GM19468 (cell line): ENCODE data around the gene KCNK13.
"Not testable (repeated sequence)": the region's sequence is repeated elsewhere in the genome, so short reads cannot be mapped to it uniquely, and the experiment has no call there.

ENCODE experiments used
- ATAC-seq: cut with Tn5 transposase; IDR thresholded peaks from one replicate; pipeline ENCODE4 v1.9.1; 2021; ENCODE audit warnings: mild to moderate bottlenecking, moderate library complexity, moderate number of reproducible peaks; ENCODE audit not compliant: unreplicated experiment; ENCODE audit errors: extremely low read depth

Gene KCNK13

DNA sequence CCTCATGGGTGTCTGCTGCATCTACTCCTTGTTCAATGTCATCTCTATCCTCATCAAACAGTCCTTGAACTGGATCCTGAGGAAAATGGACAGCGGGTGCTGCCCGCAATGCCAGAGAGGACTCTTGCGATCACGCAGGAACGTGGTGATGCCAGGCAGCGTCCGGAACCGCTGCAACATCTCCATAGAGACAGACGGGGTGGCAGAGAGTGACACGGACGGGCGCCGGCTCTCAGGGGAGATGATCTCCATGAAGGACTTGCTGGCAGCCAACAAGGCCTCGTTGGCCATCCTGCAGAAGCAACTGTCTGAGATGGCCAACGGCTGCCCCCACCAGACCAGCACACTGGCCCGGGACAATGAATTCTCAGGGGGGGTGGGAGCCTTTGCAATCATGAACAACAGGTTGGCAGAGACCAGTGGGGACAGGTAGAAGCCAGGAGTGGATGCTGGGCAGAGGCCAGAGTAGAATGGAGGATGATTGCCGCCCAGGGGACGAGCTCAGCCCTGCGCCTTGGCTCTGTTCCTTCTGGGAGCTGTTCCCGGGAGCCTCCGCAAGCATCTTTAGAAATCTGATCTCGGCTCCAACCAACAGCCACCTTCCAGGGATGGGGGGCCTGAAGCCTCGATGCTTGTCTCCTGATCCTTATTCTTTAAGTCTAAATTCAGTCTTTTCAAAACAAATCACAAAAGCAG, 122.9 kb downstream of the KCNK13 start:
- ATAC-seq = no peak

DNA sequence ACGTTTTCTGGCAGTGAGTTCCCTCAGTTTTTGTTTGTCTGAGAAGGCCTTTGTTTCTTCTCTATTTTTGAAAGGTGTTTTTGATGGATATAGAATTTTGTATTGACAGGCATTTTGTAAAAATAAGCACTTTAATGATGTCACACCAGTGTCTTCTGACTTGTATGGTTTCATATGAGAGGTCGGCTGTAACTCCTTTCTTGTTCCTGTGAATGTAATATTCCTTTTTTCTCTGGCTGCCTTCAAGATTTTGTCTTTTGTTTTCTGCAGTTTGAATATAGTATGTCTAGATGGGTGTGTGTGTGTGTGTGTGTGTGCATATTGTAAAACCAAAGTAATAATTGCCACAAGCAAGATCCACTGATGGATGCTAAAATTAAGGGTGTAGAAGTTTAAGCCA, 126.8 kb downstream of the KCNK13 start:
- no peak for ATAC-seq

DNA sequence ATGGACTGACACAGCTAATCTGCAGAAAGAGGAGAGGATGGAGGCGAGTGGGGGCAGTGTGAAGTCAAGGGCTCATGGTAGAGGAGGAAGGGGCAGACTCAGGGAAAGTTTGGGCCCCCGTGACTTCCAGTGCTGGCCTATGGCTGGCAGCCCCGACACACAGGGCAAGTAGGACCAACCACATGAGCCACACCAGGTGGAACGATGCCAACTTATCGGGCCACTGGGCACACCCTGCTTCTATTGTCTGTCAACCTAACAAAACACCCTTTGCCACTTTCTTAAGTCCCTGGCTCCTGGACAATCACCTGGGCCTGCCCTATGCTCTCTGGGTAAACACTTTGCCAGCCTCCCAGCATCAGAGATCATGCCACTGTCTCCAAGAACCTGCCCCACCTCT, 129.4 kb downstream of the KCNK13 start:
- no peak for ATAC-seq

DNA sequence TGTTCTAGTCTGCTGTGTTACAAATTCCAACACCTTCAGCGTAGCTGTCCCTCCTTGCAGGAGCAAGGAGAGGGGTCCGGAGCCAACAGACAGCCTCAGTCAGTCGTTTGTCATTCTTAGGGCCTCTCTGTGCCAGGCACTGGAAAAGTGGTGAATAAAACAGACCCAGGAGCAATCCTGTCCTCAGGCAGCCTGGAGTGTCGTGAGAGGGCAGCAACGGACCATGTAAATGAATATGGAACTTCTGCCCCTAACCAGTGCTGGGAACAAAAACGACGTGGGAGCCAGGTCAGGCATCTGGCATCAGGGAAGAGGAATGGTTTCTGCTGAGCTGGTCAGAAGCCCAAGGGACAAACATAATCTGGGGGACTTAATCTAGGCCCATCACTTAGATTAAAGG, 129.8 kb downstream of the KCNK13 start:
- ATAC-seq = no peak

DNA sequence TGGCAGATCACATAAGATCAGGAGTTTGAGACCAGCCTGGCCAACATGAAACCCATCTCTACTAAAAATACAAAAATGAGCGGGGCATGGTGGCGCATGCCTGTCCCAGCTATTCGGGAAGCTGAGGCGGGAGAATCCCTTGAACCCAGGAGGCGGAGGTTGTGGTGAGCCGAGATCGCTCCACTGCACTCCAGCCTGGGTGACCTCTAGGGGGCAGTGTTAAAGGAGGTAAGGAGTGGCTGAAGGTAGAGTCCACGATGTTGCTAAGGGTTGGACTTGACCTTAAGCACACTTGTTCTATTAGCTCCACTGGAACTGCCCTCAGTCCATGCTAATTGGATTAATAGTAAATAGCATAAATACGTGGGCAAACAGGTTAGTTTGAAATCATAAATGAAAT, 132.1 kb downstream of the KCNK13 start:
- ATAC-seq = no peak

DNA sequence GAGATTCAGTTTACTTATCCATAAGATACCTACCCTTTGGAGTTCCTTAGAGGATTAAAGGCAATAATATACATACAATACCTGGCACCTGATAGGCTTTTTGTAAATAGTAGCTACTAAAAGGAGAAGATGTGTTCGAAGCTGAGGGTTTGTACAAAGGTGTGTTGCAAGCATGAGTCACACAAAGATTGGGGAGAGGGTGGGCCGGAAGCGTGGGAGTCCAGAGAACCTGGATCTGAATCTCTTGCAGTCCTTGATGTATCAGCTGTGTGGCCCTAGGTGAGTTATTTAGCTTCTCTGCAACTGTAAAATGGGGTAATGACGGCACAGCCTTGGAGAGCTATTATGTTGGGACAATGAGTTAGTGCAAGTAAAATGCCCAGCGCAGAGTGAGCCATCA, 132.9 kb downstream of the KCNK13 start:
- ATAC-seq = no peak

DNA sequence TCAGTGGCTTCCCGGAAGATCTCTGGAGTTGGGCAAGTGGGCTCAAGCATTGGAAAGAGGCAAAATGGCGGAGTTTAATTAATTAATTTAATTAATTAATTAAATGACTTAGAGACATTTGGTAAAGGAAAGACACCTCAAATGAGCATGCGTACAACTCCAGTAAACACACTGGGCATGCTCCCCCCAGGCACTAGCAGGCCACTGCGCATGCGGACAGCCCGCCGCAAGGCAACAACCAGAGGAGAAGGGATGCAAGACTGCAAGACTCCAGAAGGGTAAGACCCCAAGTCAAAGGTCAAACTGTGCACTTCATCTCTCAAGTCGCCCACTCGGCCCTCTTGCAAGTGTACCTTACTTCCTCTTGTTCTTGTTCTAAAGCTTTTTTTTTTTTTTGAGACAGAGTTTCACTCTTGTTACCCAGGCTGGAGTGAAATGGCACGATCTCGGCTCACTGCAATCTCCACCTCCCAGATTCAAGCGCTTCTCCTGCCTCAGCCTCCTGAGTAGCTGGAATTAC, 136.8 kb downstream of the KCNK13 start:
- ATAC-seq = no peak

DNA sequence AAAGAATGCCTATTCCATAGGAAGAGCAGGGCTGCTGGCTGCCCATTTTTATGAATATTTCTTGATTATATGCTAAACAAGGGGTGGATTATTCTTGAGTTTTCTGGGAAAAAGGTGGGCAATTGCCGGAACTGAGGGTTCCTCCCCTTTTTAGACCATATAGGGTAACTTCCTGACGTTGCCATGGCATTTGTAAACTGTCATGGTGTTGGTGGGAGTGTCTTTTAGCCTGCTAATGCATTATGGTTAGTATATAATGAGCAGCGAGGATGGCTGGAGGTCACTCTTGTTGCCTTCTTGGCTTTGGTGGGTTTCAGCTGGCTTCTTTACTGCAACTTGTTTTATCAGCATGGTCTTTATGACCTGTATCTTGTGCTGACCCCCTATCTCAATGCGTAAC, 138.8 kb downstream of the KCNK13 start:
- ATAC-seq = not testable (repeated sequence)

DNA sequence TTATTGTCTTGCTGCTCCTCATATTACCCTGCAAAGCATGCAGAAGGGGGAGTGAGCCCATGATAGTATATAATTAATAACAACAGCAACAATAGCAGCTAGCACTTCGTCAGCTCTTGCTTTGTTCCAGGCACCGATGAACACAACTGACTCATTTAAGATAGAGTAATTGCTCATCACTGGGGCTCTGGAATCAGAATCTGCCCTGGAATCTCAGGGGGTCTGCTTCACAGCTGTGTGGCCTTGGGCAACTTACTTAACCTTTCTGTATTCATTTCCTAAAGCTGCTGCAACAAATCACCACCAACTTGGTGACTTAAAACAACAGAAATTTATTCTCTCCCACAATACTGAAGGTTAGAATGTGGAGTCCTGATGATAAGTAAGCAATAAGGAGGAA, 139.6 kb downstream of the KCNK13 start:
- ATAC-seq = no peak

DNA sequence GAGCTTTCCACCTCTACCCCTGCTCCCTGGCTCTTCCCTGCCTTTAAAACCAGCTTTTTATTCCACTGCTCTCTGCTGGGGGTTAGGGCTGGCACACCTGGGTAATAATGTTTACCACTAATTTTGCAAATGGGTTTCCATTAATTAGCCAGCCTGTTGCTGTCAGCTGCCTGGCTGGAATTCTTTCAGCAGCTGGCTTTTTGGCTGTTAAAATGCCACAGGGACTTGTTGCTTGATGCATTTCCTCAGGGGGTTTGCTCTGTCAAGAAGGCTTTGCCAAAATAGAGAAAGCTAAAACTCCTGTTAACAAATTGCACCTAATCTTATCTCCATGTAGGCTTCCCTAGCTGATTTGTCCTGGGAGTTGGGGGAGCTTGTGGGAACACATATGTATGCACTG, 142.7 kb downstream of the KCNK13 start:
- no peak for ATAC-seq

DNA sequence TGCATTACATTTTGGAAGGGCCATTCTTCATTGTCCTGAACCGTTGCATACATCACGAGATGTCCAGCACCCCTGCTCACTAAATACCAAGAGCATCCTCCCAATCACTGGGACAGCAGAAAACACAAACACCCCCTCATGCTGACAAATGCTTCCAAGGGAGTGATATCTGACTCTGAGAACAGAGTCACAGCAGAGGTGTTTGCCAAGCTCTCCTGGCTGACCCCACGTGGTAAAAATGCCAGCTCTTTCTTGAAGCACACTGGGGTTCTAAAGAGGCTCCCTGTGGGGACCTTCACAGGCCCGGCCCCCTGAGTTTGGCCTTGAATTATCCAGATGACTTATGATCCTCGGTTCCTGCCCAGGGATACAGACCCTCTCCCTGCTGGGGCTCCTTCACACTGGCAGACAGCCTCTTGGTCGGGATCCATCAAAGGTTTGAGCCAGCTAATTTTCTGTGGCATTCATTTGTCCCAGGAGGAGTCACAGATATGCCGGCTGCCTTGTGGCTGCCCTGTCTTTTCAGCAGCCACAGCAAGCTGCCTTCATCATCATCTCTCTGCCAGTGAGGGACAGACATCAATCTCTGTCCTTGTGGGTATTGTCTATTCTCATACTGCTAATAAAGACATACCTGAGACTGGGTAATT, 151.4 kb downstream of the KCNK13 start:
- no peak for ATAC-seq

DNA sequence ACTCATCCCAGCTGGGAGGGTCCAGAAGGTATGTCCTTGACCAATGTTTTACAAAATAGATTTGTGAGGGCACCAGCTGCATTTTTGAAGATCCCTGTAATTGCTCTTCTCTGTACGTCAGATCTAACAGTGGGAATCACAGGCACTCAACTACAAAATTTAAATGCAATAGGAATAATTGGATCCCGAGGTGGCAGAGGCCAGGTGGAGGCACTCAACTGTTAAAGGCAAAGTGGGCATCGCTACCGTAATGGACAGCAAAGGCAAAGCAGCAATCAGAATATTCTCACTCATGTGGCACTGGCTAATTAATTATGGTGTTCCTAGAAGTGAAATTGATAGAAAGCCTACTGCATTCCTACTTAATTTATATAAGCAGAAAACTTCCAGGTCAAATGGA, 166.7 kb downstream of the KCNK13 start:
- ATAC-seq = no peak

DNA sequence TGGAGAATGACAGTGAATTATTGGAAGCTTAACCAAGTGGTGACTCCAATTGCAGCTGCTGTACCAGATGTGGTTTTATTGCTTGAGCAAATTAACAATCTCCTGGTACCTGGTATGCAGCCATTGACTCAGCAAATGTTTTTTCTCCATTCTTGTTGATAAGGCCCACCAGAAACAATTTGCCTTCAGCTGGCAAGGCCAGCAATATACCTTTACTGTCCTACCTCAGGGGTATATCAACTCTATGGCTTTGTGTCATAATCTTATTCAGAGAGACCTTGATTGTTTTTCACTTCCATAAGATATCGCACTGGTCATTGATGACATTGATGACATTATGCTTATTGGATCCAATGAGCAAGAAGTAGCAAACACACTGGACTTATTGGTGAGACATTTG, 168.1 kb downstream of the KCNK13 start:
- ATAC-seq = not testable (repeated sequence)
